ENCODE results near the gene BMPR1A. TPM values are rescaled to one million over a fixed set of nuclear protein-coding genes. Genes with fewer than 3 reads are reported as not detected.

Gene BMPR1A
- total and polyA plus RNA-seq, 2 of the 13 experiments (the other 11 are each of a cell fraction or from before 2014, with no cell fraction given), result 17.8 to 44.2 TPM

GRCh38 chr10:86732771-86733170 lies 23.6 kb upstream of the BMPR1A start (continued):
- TF ChIP-seq NPAS2 (CRISPR knock-in tag; IDR thresholded peaks at IDR 0.05; ENCODE audit: borderline replicate concordance) (no peak), RAD51 (IDR thresholded peaks at IDR 0.05; ENCODE audit: borderline replicate concordance) (no peak), MXD1 (CRISPR knock-in tag; IDR thresholded peaks at IDR 0.05) (no peak), AFF4 (CRISPR knock-in tag; IDR thresholded peaks at IDR 0.05) (no peak)
- TF ChIP-seq, protein P1, sequence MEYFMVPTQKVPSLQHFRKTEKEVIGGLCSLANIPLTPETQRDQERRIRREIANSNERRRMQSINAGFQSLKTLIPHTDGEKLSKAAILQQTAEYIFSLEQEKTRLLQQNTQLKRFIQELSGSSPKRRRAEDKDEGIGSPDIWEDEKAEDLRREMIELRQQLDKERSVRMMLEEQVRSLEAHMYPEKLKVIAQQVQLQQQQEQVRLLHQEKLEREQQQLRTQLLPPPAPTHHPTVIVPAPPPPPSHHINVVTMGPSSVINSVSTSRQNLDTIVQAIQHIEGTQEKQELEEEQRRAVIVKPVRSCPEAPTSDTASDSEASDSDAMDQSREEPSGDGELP (IDR thresholded peaks at IDR 0.05; ENCODE audit: borderline replicate concordance, low read depth), result no peak

DNA sequence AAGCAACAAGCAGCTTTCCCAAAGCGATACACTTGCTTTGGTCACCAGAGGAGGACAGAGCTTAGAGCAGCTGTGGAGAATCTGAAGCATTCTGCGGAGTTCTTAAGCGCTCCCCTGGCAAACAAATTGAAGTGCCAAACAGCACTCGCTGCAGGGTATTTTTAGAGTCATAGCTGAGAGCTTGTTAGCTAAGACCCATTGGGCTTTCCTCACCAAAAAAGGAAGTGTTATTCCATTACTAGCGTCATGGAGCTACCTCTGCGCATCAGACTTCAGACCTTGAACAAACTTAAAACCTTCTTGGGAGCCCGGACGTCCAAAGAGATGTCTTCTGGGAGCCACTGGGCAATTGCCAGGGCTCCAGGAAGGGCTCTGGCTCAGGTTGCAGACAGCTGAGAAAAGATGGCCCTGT lies 23.2 kb upstream of the BMPR1A start:
- no peaks in the 10 kb centered on the region for H3K79me2 ChIP-seq (ENCODE audit: insufficient read depth, low read length)
- no peak for DNase-seq (ENCODE audit: low spot score)
- 64% methylated on average over 8 of the region's 8 CpGs for WGBS (ENCODE audit: low lambda C conversion rate)
- ATAC-seq, result no peak
- intact Hi-C loops (cut with micrococcal nuclease; ENCODE audit: unreplicated experiment) (no loop called here), in situ Hi-C loops (cut with HindIII; ENCODE audit: extremely low pct_ligation_motif_present, low pct_unique_long_range_greater_than_20kb) (no loop called here)
- H3K4me2 ChIP-seq (ENCODE audit: low read depth, low read length), result no peak overlapping the region
- H3K4me1 ChIP-seq (ENCODE audit: insufficient read depth, low read length), result peaks cover 20% of the 10 kb centered on the region
- H3K36me3 ChIP-seq (replicated peaks in 1 of 2; ENCODE audit: control insufficient read depth in 1 of 2, insufficient read depth in 2 of 2, low read length in 2 of 2), result no peaks in the 10 kb centered on the region
- BruUV-seq (replicated peaks), result no TSS peak
- no peak for FAIRE-seq
- no peak overlapping the region for H3K27ac ChIP-seq (ENCODE audit: extremely low read length, insufficient read depth, low read length)
- no peaks in the 10 kb centered on the region for H4K20me1 ChIP-seq (ENCODE audit: insufficient read depth, low read length)
- H3K9ac ChIP-seq (ENCODE audit: insufficient read depth, low read depth, low read length), result no peak overlapping the region
- no peak overlapping the region for H2AFZ ChIP-seq (ENCODE audit: low read length)
- H3K9me3 ChIP-seq (ENCODE audit: low read length), result no peaks in the 10 kb centered on the region
- H3K4me3 ChIP-seq (replicated peaks in 1 of 3; ENCODE audit: insufficient read depth in 1 of 3, low read depth in 2 of 3, low read length in 3 of 3), result no peak overlapping the region
- POLR2A ChIA-PET, result interaction anchor here (1.0 kb wide), 1 partner anchor 23 kb away, joined by 5 read pairs; the partner anchor contains the start of gene BMPR1A
- CTCF ChIA-PET (ENCODE audit: low intra/inter-chr PET ratio, low total read pairs), result no interaction called here
- peaks cover 2 to 23% of the 10 kb centered on the region in 2 experiments; a peak in 2 of 5 replicates for H3K27me3 ChIP-seq (ENCODE audit: control insufficient read depth in 1 of 2, insufficient read depth in 2 of 2, low read length in 2 of 2)
- no peak for TF ChIP-seq KLF15 (CRISPR knock-in tag; IDR thresholded peaks at IDR 0.05; ENCODE audit: borderline replicate concordance)
- no peak for TF ChIP-seq KAT2B (IDR thresholded peaks at IDR 0.05; ENCODE audit: borderline replicate concordance, low read depth, low read length)
- TF ChIP-seq NR2F6 (IDR thresholded peaks at IDR 0.05), result no peak
- no peak for TF ChIP-seq NR2F6 (CRISPR knock-in tag; IDR thresholded peaks at IDR 0.05)
- no peak for TF ChIP-seq NFYB (CRISPR knock-in tag; IDR thresholded peaks at IDR 0.05)
- TF ChIP-seq PHB2 (IDR thresholded peaks at IDR 0.05; ENCODE audit: partially characterized antibody), result no peak
- no peak for TF ChIP-seq MLLT10 (CRISPR knock-in tag; IDR thresholded peaks at IDR 0.05)
- TF ChIP-seq ZNF558 (CRISPR knock-in tag; IDR thresholded peaks at IDR 0.05; ENCODE audit: borderline replicate concordance), result no peak
- TF ChIP-seq PRDM15 (CRISPR knock-in tag; IDR thresholded peaks at IDR 0.05), result no peak
- TF ChIP-seq ZNF619 (CRISPR knock-in tag; IDR thresholded peaks at IDR 0.05), result no peak
- TF ChIP-seq SP1 (IDR thresholded peaks at IDR 0.05), result no peak
- no peak for TF ChIP-seq SP1 (CRISPR knock-in tag; IDR thresholded peaks at IDR 0.05)

All from HepG2 (cell line).